ENCODE results near the gene CYSTM1. TPM values are rescaled to one million over a fixed set of nuclear protein-coding genes. Genes with fewer than 3 reads are reported as not detected.

The CYSTM1 gene
- total RNA-seq, 2 experiments from 2014 or later: 21.4 to 36.7 TPM

DNA sequence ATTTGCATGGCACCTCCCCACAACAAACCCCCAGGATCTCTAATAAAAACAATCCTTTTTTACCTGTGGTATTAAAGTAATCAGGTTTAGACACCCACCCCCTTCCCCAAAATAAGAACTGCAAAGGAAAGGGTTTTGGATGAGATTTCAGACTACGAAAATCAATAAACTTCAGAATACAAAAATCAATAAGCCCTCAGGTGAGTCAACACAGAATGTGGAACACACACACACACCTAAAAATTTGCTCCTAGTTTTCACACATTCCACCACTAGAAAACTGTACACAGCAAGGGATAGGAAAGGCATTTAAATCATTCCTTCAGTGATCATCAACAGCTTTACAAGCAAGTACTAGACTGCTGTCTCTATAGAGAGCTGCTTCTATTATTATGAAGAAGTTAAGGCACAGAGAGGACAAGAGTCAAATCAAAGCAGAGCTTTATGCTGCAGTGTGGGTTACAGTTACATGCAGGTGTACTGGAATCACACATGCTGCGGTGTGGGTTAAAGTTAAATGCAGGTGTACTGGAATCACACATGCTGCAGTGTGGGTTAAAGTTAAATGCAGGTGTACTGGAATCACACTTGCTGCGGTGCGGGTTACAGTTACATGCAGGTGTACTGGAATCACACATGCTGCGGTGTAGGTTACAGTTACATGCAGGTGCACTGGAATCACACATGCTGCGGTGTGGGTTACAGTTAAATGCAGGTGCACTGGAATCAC, 91.6 kb downstream of the CYSTM1 start:
- ChIA-PET CTCF (ENCODE audit: unreplicated experiment) (interaction anchor here (1.1 to 3.9 kb wide), 4 partner anchors 22 to 86 kb away, joined by 3 to 31 read pairs (median 10); partner anchors contain the start of gene HBEGF), POLR2A (interaction anchor here (0.7 to 8.1 kb wide), 16 partner anchors 9 to 267 kb away, joined by 3 to 81 read pairs (median 10); partner anchors contain the start of gene HBEGF)
- Histone ChIP-seq H3K36me3 (ENCODE audit: insufficient read depth, low read length) (peaks cover 63% of the 10 kb centered on the region), H4K20me1 (ENCODE audit: insufficient read depth, low read length) (no peaks in the 10 kb centered on the region), H3K27ac (ENCODE audit: low read depth, low read length, poor library complexity, severe bottlenecking) (peak overlapping the region; percentile 100), H3K4me3 (ENCODE audit: low read depth, low read length, poor library complexity, severe bottlenecking) (peak overlapping the region; percentile 56), H3K4me1 (ENCODE audit: insufficient read depth, low read length, poor library complexity, severe bottlenecking) (peaks cover 48% of the 10 kb centered on the region), H3K4me2 (ENCODE audit: low read length) (peak overlapping the region; percentile 86), H3K79me2 (ENCODE audit: insufficient read depth, low read depth, low read length) (peaks cover 25% of the 10 kb centered on the region; the same call in 1 of the 2 replicates), H3K9me2 (ENCODE audit: insufficient read depth, low read length) (no peaks in the 10 kb centered on the region), H2AFZ (ENCODE audit: low read length) (peak overlapping the region; percentile 70; the same call in 1 of the 2 replicates), H3K9me3 (ENCODE audit: low read length) (peaks cover 28% of the 10 kb centered on the region)
- peak; percentile 95 for DNase-seq (ENCODE audit: low spot score)
- intact Hi-C loops (cut with micrococcal nuclease; ENCODE audit: unreplicated experiment): loop anchor here (1.0 kb wide), 3 partner anchors 18 to 80 kb away; partner anchors contain the start of gene HBEGF
- no peak for TF ChIP-seq EZH2phosphoT487 (IDR thresholded peaks at IDR 0.05; ENCODE audit: borderline replicate concordance, low read depth, low read length)
- TF ChIP-seq, protein P1, sequence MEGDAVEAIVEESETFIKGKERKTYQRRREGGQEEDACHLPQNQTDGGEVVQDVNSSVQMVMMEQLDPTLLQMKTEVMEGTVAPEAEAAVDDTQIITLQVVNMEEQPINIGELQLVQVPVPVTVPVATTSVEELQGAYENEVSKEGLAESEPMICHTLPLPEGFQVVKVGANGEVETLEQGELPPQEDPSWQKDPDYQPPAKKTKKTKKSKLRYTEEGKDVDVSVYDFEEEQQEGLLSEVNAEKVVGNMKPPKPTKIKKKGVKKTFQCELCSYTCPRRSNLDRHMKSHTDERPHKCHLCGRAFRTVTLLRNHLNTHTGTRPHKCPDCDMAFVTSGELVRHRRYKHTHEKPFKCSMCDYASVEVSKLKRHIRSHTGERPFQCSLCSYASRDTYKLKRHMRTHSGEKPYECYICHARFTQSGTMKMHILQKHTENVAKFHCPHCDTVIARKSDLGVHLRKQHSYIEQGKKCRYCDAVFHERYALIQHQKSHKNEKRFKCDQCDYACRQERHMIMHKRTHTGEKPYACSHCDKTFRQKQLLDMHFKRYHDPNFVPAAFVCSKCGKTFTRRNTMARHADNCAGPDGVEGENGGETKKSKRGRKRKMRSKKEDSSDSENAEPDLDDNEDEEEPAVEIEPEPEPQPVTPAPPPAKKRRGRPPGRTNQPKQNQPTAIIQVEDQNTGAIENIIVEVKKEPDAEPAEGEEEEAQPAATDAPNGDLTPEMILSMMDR (conservative IDR thresholded peaks at IDR 0.05; ENCODE audit: low read length): no peak
- BruUV-seq (replicated peaks): no TSS peak

DNA sequence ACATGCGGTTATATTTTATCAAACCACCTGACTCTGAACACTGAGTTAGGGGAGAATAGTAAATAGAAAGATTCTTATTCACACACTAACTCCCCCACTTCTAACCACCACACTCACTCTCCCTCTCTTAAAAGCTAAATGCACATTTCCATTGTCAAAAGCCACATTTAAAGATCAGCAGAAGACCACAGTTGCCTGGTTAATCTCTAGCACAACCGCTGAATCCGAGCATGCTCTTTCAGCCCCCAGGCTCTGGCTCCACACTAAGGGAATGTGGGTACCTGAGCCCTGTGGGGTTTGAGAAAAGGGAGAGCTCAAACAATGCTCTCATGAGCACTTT, 92.2 kb downstream of the CYSTM1 start:
- TF ChIP-seq, protein P1 (conservative IDR thresholded peaks at IDR 0.05; ENCODE audit: low read length): no peak
- TF ChIP-seq EZH2phosphoT487 (IDR thresholded peaks at IDR 0.05; ENCODE audit: borderline replicate concordance, low read depth, low read length): no peak
- no peaks in the 10 kb centered on the region for H3K9me2 ChIP-seq (ENCODE audit: insufficient read depth, low read length)
- no TSS peak for BruUV-seq (replicated peaks)
- H3K36me3 ChIP-seq (ENCODE audit: insufficient read depth, low read length): peaks cover 62% of the 10 kb centered on the region
- CTCF ChIA-PET (ENCODE audit: unreplicated experiment): interaction anchor here (0.6 to 3.9 kb wide), 6 partner anchors 14 to 81 kb away, joined by 3 to 31 read pairs (median 4); partner anchors contain the start of gene HBEGF
- no peak for DNase-seq (ENCODE audit: low spot score)
- peaks cover 25% of the 10 kb centered on the region; the same call in 1 of the 2 replicates for H3K79me2 ChIP-seq (ENCODE audit: insufficient read depth, low read depth, low read length)
- no peaks in the 10 kb centered on the region for H4K20me1 ChIP-seq (ENCODE audit: insufficient read depth, low read length)
- peaks cover 48% of the 10 kb centered on the region for H3K4me1 ChIP-seq (ENCODE audit: insufficient read depth, low read length, poor library complexity, severe bottlenecking)
- H3K4me2 ChIP-seq (ENCODE audit: low read length): peak overlapping the region; percentile 86
- intact Hi-C loops (cut with micrococcal nuclease; ENCODE audit: unreplicated experiment): loop anchor here (1.0 kb wide), 2 partner anchors 17 to 79 kb away; partner anchors contain the start of gene HBEGF
- H2AFZ ChIP-seq (ENCODE audit: low read length): peak overlapping the region; percentile 70
- peaks cover 28% of the 10 kb centered on the region for H3K9me3 ChIP-seq (ENCODE audit: low read length)
- H3K4me3 ChIP-seq (ENCODE audit: low read depth, low read length, poor library complexity, severe bottlenecking): peak overlapping the region; percentile 56
- peak overlapping the region; percentile 100 for H3K27ac ChIP-seq (ENCODE audit: low read depth, low read length, poor library complexity, severe bottlenecking)
- POLR2A ChIA-PET: interaction anchor here (0.8 to 8.1 kb wide), 16 partner anchors 9 to 266 kb away, joined by 3 to 81 read pairs (median 10); partner anchors contain the start of gene HBEGF
